ENCODE results near the gene SATB2.

The SATB2 gene

GRCh38 chr2:199306116-199306515 lies 151.6 kb downstream of the SATB2 start:
- H3K27ac ChIP-seq (ENCODE audit: low read length) = no peak overlapping the region

GRCh38 chr2:199303728-199304177 lies 154.0 kb downstream of the SATB2 start:
- peaks cover 6% of the 10 kb centered on the region for H3K27me3 ChIP-seq (ENCODE audit: insufficient read depth, low read length, poor library complexity)
- ATAC-seq (ENCODE audit: insufficient read depth, low read depth) (no peak), DNase-seq (no peak)
- H3K9ac ChIP-seq (ENCODE audit: low read depth, low read length) = no peak overlapping the region
- H2AFZ ChIP-seq (ENCODE audit: low read depth, low read length) = no peak overlapping the region
- H3K9me3 ChIP-seq (ENCODE audit: insufficient read depth, low read length, severe bottlenecking) = no peaks in the 10 kb centered on the region
- H3K4me1 ChIP-seq (ENCODE audit: insufficient read depth, low read length) = no peaks in the 10 kb centered on the region
- H3K4me3 ChIP-seq (ENCODE audit: low read depth in 1 of 2, low read length in 2 of 2) = no peak overlapping the region
- no peaks in the 10 kb centered on the region for H4K20me1 ChIP-seq (ENCODE audit: insufficient read depth, low read length)
- no peak overlapping the region for H3K27ac ChIP-seq (ENCODE audit: low read length)
- TF ChIP-seq CTCF (IDR thresholded peaks at IDR 0.05; ENCODE audit: borderline replicate concordance, extremely low read depth, low read length, poor library complexity, severe bottlenecking) (no peak), EZH2 (IDR thresholded peaks at IDR 0.05; ENCODE audit: borderline replicate concordance, low read depth, low read length, severe bottlenecking) (no peak)
- H3K79me2 ChIP-seq (ENCODE audit: insufficient read depth, low read length) = no peaks in the 10 kb centered on the region
- no peaks in the 10 kb centered on the region for H3K36me3 ChIP-seq (ENCODE audit: insufficient read depth, low read length)
- no peak overlapping the region for H3K4me2 ChIP-seq (ENCODE audit: insufficient read depth, low read length)

More at GRCh38 chr2:199306116-199306515, 151.6 kb downstream of the SATB2 start:
- Histone ChIP-seq H2AFZ (ENCODE audit: low read depth, low read length) (no peak overlapping the region), H4K20me1 (ENCODE audit: insufficient read depth, low read length) (no peaks in the 10 kb centered on the region), H3K27me3 (ENCODE audit: insufficient read depth, low read length, poor library complexity) (peaks cover 6% of the 10 kb centered on the region), H3K79me2 (ENCODE audit: insufficient read depth, low read length) (no peaks in the 10 kb centered on the region), H3K4me3 (ENCODE audit: low read depth in 1 of 2, low read length in 2 of 2) (no peak overlapping the region), H3K4me2 (ENCODE audit: insufficient read depth, low read length) (no peak overlapping the region), H3K4me1 (ENCODE audit: insufficient read depth, low read length) (no peaks in the 10 kb centered on the region), H3K9me3 (ENCODE audit: insufficient read depth, low read length, severe bottlenecking) (no peaks in the 10 kb centered on the region), H3K9ac (ENCODE audit: low read depth, low read length) (no peak overlapping the region), H3K36me3 (ENCODE audit: insufficient read depth, low read length) (no peaks in the 10 kb centered on the region)
- ATAC-seq (ENCODE audit: insufficient read depth, low read depth) (no peak), DNase-seq (no peak)
- TF ChIP-seq EZH2 (IDR thresholded peaks at IDR 0.05; ENCODE audit: borderline replicate concordance, low read depth, low read length, severe bottlenecking) (no peak), CTCF (IDR thresholded peaks at IDR 0.05; ENCODE audit: borderline replicate concordance, extremely low read depth, low read length, poor library complexity, severe bottlenecking) (no peak)

GRCh38 chr2:199302851-199303250 lies 154.9 kb downstream of the SATB2 start:
- H3K4me3 ChIP-seq (ENCODE audit: low read depth in 1 of 2, low read length in 2 of 2) = no peak overlapping the region
- H3K79me2 ChIP-seq (ENCODE audit: insufficient read depth, low read length) = no peaks in the 10 kb centered on the region
- no peak overlapping the region for H2AFZ ChIP-seq (ENCODE audit: low read depth, low read length)
- H3K36me3 ChIP-seq (ENCODE audit: insufficient read depth, low read length) = no peaks in the 10 kb centered on the region
- no peaks in the 10 kb centered on the region for H3K9me3 ChIP-seq (ENCODE audit: insufficient read depth, low read length, severe bottlenecking)
- H4K20me1 ChIP-seq (ENCODE audit: insufficient read depth, low read length) = no peaks in the 10 kb centered on the region
- TF ChIP-seq CTCF (IDR thresholded peaks at IDR 0.05; ENCODE audit: borderline replicate concordance, extremely low read depth, low read length, poor library complexity, severe bottlenecking) (no peak), EZH2 (IDR thresholded peaks at IDR 0.05; ENCODE audit: borderline replicate concordance, low read depth, low read length, severe bottlenecking) (no peak)
- no peaks in the 10 kb centered on the region for H3K4me1 ChIP-seq (ENCODE audit: insufficient read depth, low read length)
- ATAC-seq (ENCODE audit: insufficient read depth, low read depth) = no peak
- H3K9ac ChIP-seq (ENCODE audit: low read depth, low read length) = no peak overlapping the region
- no peak overlapping the region for H3K27ac ChIP-seq (ENCODE audit: low read length)
- DNase-seq = no peak
- H3K27me3 ChIP-seq (ENCODE audit: insufficient read depth, low read length, poor library complexity) = peaks cover 6% of the 10 kb centered on the region
- no peak overlapping the region for H3K4me2 ChIP-seq (ENCODE audit: insufficient read depth, low read length)

DNA sequence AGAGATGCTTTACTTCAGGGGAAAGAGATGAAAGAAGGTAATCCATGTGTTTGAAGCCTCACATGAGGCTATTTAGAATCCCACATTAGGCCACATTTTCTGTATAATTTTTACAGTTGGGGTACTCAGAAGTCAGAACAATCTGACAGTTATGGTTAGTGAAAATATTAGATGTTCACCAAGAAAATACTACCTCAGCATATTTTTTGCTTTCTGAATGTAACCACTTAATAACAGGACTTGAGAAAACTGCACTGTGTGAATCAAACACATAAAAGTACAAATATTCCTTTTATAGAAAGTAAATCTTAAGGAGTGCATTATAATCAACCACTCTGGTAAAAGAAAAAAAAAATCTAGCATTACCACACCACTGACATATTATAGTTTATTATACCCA lies 169.3 kb downstream of the SATB2 start:
- no peaks in the 10 kb centered on the region for H3K36me3 ChIP-seq (ENCODE audit: insufficient read depth, low read length)
- no peak overlapping the region for H3K27ac ChIP-seq (ENCODE audit: low read length)
- no peak overlapping the region for H3K9ac ChIP-seq (ENCODE audit: low read depth, low read length)
- no peak overlapping the region for H3K4me2 ChIP-seq (ENCODE audit: insufficient read depth, low read length)
- ATAC-seq (ENCODE audit: insufficient read depth, low read depth) (no peak), DNase-seq (no peak)
- H4K20me1 ChIP-seq (ENCODE audit: insufficient read depth, low read length) = no peaks in the 10 kb centered on the region
- no peaks in the 10 kb centered on the region for H3K4me1 ChIP-seq (ENCODE audit: insufficient read depth, low read length)
- TF ChIP-seq CTCF (IDR thresholded peaks at IDR 0.05; ENCODE audit: borderline replicate concordance, extremely low read depth, low read length, poor library complexity, severe bottlenecking) = no peak
- no peak for TF ChIP-seq EZH2 (IDR thresholded peaks at IDR 0.05; ENCODE audit: borderline replicate concordance, low read depth, low read length, severe bottlenecking)
- H3K27me3 ChIP-seq (ENCODE audit: insufficient read depth, low read length, poor library complexity) = no peaks in the 10 kb centered on the region
- no peak overlapping the region for H2AFZ ChIP-seq (ENCODE audit: low read depth, low read length)
- no peaks in the 10 kb centered on the region for H3K79me2 ChIP-seq (ENCODE audit: insufficient read depth, low read length)
- H3K9me3 ChIP-seq (ENCODE audit: insufficient read depth, low read length, severe bottlenecking) = no peaks in the 10 kb centered on the region
- no peak overlapping the region for H3K4me3 ChIP-seq (ENCODE audit: low read depth in 1 of 2, low read length in 2 of 2)
